Smooth muscle cell of the brain vasculature (primary cell): Measurements from ENCODE around the gene CACNA1D.
"Not testable (repeated sequence)": the region's sequence is repeated elsewhere in the genome, so short reads cannot be mapped to it uniquely, and the experiment has no call there.

Source experiments
- DNase-seq: peaks from one replicate; pipeline ENCODE4 v3.0.0-alpha.2; 2012; ENCODE audit warnings: low read depth, low spot score

Gene CACNA1D

DNA sequence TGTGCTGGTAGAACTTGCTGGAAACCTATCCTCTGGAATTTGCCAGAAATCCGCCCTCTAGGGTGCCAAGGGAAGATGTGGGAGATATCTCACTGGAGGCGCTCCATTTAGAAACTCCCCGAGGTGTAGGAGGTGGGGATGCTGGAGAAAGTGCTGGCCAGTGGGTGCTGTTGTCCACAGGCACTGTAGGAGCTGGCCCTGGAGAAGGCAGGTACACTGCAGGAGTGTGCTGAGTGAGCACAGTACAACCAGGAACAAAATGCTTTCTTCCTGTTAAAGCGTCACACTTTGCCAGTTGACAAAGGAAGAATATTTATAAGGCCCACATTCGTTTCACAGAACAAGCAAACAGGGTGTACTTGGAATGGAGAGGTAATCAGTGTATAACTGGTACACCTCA is 119.9 kb downstream of the CACNA1D start:
- DNase-seq, result no peak

DNA sequence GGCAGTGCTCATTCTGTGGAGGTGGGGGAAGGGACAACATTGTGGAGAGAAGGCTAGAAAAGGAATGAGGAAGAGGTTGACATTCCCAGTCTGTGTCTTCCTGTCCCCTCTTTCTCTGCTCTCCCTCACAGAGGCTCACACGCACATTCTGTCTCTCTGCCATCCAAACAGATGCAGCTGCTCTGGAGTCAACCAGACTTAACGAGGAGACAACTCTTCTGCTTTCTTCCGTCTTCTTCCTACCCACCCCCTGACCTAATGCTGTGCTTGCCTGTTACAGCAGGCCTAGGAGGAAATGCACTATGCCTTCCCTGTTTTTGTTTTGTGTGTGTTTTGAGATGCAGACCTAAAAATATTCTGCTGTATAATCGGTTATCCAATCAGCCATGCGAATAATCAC is 121.9 kb downstream of the CACNA1D start:
- no peak for DNase-seq

DNA sequence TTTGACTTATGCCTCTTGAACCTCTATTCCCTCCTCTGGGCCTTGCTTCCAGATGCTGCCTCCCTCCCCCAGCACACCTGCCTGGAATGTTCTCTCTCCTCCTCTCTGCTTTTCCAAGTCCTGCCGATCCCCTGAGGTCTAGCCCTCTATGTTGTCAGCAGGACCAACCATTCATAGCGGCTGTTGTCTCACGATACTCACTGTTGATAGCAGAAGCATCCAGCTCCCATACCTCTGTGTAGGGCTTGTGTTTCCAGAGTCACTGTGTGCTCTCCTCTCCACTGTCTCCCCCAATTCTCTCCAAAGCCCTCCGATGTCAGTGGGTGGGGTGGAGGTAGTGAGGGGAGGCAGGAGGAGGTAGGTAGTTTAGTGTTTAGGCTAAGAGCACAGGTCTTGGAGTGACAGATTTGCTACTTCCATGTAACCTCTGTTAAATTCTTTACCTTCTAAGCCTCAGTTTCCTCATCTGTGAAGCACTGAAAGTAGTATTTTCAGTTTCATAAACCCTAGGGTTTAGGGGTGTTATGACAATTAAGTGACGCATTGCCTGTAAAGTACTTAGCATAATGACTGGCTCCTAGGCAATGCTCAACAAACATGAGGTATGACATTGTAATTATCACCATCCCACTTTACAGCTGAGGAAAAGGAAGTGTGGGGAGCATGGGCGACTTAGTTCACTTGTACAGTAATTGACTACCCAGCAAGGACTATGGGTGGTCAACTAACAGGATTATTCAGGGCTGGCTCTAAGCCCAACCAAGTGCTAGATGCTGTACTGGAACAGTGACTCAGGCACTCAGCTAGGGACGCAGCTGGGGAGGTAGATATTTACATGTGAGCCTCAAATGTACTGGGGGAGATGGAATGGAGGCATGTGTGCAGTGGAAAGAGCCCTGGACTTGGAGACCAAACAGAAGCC is 122.8 kb downstream of the CACNA1D start:
- no peak for DNase-seq

DNA sequence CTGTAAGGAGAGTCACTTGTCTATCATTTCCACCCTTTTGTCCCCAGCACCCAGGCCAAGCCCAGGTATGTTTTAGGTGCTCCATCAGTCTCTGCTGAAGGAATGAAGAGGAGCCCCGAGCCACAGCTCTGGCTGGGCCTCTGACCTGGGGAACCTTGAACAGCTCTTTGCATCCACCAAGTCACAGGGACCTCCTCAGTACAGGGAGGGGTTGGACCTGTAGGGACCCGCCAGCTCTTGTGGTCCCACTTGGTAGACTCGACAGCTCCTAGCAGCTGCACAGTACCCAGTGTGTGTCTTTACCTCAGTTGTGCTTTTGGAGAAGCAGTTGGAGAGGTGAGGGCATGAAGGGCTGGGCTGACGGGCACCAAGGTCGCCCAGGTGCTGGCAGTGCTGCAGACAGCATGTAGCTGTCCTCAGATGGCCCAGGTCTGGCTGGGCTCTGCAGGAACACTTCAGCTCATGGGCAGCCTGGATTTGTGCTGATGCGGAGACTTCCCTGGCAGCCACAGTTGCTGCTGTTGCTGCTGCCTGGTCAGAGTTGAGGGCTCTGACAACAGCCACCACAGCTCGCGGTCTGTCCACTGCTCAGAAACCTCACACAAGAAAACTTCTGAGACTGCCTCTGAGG is 123.6 kb downstream of the CACNA1D start:
- DNase-seq, result no peak

DNA sequence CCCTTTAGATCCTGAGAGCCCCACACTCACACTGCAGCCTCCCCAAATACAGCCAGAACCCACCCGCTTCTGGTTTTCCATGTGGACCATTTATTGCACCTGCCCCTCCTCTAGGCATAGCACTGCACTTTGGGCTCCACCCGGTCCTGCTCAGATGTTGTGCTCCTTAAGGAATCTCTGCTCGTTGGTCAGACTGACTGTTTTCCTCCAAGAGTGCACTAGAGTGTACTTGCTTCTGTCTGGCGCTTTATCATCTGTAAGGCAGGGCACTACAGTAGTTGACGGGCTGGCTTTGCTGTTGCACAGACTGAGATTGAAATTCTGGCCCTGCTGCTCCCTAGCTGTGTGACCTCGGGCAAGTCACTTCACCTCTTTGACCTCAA is 124.1 kb downstream of the CACNA1D start:
- no peak for DNase-seq

DNA sequence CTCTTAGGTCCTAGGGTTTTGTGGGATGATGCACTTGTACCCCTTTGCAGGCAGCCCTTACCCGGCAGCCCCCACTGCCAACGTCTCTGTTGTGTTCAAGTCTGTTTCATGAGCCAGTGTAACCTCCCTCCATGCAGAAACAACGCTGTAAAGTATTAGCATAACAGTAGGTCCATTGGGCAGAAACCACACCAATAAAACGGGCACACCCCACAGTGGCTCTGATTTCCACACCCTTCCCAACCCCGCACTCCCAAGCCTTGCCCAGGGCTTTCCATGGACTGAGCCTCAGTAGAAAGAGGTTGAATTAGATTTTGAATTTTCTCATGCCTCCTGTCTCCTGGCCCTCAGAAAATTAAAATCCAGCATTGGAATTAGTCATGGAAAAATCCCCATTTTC is 124.5 kb downstream of the CACNA1D start:
- DNase-seq, result no peak

DNA sequence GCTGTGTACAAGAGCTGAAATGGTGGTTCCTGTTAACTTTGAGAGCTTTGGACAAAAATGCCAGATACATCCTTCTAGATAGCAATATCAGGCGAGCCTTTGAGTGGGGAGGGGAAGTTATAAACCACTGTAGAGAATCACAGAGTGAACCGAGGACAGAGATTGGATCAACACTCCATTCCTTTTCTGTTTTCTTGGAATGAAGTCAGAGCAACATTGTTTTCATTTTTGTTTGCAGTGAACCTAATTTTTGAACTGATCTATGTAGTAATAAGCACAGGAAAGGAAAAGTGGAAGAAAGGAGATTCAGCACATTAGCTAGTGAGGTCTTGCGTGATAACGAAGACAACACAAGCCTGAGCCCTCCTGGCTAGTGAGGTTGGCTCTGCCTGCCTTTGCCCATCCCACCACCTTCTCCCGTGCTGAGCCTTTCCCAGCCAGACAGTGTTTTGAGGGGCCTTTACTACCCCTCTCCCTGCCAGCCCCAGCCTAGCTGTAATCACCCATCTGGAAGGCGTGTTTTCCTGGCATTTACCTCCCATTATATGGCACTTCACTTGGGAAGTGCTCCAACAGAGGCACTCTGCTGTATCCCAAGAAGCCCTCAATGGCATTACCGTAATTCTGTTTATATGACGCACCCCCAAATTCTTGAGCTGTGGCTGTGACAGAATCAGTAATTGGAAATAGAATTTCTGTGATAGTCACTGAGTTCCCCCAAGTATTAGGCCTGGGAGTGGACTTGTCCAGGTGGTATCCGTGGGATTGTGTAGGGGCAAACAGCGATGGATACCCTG is 129.8 kb downstream of the CACNA1D start:
- no peak for DNase-seq

DNA sequence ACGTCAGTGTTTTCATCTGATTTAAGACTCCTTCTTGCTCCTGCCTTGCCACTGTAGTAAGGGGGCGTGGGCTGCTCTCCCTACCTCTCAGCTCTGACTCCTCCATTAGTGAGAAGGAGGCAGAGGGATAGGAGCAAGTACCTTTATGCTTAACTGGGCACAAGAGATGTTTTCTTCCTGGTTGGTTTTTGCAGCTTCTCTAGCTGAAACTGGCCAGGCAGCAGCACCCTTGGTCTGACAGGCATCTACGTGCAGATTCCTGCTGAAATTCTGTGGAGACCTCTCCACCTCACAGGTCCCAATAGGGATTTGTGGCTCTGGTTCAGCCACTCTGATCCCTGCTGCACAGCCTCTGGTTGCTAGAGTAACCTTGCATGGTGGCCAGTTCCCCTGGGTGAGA is 132.5 kb downstream of the CACNA1D start:
- DNase-seq, result no peak

DNA sequence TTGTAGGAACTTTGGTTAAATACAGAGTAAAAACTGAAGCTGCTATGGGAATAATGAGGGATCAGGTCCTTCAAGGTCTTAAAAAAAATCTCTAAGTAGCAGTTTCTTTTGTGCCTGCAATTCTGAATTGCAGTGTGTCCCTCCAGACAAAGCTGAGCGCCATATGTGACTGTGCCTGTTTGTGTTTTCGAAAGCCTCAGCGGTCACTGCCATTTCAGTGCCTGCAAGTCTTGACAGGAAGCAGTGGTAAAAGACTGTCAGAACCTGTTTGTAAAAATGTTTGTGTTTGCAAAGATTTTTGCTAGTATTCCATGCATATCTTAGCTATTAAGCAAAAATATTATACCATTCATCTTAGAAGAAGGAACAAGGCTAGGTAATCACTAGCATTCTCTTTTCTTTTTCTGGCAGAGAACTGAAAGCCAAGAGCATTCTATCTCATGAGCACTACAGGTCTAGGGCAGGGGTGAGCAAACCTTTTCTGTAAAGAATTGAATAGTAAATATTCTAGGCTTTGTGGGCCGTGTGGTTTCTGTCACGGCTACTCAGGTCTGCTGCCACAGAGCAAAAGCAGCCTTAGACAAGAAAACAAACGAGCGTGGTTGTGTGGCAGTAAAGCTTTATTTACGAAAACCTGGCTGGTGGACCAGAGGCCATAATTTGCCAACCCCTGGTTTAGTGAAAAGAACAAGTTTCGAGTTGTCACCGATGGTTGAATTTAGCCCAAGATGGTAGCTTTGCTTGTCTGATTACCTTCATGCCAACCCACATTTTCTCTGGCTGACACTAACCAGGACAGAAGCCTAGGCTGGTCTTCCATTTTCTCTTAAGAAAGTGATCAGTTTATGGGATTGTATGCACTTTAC is 134.4 kb downstream of the CACNA1D start:
- no peak for DNase-seq

DNA sequence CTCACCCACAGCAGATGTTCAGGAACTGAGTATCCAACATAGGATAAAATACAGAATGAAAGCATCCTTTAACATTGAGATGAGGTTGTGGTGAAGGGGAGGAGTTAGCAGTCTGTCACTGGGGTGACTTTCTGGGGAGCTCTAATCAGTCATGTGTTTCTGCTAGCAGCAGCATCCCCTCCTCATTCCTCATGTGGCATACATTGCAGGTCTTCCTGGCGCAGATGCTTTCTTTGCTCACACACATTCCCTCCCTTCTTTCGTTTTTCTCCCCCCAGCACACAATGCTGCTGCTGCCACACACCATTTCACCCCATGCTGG is 135.0 kb downstream of the CACNA1D start:
- no peak for DNase-seq

DNA sequence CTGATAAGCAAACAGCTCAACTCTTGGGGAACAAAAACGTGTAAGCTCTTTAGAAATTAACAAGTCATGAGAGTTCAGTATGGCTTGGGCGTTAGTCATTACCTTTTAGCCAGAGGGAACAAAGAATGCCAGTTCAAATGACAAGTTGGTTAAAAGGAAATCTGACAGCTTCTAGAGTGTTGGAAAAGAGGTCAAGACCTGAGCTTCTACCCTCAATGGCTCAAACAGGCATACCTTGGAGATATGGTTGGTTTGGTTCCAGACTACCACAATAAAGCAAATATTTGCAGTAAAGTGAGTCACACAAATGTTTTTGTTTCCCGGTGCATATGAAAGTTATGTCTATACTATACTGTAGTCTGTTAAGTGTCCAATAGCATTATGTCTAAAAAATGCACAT is 136.1 kb downstream of the CACNA1D start:
- no peak for DNase-seq

DNA sequence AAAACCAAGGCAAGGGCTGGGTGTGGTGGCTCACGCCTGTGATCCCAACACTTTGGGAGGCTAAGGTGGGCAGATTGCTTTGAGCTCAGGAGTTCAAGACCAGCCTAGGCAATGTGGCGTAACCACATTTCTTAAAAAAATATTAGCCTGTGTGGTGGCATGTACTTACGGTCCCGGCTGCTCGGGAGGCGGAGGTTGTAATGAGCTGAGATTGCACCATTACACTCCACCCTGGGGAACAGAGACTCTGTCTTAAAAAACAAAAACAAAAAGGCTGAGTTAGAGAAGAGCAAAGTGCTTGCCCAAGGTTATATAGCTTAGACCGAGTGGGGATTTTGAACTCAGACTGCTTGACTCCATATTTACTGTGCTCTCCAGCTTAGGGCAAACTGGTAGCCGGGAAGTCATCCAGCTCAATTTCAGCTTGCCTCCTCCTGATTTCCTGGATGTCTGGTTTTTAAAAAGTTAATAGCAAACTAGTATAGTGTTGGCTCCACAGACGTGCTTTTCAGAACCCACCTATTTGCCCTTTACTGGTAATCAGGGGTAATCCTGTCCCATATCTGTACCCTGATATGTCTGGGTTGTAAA is 138.9 kb downstream of the CACNA1D start:
- no peak for DNase-seq

DNA sequence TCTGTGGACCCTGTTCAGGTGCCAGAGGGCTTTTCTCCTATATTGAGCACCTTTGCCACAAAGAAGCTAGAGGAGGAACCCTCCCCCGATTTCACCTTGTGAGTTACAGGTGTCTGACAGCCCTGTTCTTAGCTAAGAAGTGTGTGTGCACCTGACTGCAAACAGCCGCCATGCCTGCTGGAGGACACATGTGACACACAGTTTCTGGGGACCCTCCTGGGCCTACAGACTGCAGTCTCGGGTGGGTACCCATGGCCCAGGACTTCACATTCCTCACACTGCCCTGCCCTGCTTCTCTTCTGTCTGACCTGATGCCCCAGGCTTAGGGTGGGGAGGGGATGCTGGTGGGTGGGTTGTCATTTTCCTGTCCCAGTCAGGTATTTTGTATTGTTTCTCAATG is 140.6 kb downstream of the CACNA1D start:
- DNase-seq, result no peak

DNA sequence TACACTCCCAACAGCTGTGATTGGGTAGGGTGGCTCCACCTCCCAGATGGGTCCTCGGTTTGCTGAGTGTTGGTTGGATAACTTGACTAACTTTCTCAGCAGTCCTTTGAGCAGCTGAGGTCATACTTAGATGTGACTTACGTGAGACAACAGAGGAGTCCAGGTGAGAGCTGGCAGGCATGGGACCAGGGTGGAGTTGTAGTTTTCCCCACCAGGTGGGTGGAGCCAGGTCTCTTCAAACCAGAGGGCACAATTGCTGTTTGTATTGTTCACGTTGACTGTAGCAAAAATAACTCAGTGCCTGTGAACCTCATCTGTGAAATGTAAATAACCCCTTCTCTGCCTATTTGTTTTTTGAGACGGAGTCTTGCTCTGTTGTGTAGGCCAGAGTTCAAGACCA is 144.4 kb downstream of the CACNA1D start:
- DNase-seq, result not testable (repeated sequence)

DNA sequence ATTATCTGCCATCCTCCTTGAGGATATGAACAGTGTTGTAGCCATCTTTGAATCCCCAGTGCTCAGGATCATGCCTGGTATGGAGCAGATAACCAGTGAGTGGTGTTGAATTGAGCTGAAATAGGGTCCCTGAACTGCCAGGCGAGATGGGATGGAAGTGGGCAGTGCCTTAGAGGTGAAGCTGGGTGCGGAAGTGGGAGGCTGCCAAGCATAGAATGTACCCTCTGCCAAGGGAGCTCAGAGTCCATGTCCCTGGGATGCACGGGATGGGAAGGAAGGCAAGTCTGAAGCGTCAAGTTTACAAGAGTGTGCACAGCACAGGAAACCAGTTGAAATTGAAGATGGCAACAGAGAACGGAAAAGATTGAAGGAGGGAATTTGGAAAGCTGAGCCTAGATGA is 147.0 kb downstream of the CACNA1D start:
- DNase-seq, result no peak

DNA sequence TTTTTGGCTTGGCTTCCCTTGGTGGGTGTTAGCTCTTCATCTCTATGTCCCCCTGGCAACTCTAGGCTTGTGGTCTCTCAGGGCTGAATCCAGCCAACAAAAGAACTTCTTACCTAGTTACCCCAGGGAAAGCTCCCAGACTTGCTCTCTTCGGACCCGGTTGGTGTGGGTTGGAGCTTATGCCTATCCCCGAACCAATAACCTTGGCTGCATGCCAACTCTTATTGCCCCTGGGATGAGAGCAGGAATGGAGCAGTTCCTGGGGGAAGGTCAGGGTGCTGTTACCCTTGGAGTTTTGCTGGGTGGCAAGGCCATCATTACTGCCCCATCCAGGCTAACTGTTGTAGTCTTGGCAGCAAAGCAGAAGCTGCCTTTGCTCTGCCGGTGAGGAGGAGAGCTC is 147.8 kb downstream of the CACNA1D start:
- no peak for DNase-seq

DNA sequence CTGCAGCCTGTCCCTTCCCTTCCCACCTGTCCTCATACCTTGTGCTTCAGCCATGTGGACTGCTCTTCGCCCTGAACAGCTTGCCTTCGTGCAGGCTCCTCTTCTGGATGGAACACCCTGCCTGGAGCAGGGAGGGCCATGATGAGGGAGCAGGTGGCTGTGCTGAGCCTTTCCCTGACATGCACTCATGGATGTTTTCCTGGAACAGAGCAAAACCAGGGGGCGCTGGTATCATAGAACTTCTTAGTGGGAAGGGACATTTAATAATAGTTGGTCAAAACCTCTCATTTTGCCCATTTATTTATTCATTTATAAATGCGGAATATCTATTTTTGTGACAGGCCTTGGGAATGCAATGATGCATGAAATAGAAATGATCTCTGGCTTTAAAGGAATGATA is 149.3 kb downstream of the CACNA1D start:
- DNase-seq, result no peak

DNA sequence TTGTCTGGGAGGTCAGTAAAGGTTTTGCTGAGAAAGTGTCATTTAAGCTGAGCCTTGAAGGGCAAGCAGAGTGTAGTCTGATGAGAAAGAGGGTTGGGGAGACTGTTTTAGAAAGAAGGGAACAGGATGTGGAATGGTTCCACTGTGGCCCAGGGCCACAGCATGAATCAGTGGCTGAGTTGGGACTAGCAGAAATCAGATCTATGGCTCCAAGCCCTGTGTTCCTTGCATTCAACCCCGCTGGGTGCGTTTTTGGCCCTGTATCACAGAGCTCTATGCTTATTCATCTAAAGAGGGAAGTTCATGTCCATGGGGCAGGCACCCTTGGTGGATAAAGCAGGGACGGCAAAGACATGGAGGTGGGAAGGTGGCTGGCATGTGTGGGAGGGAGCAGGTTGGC is 151.3 kb downstream of the CACNA1D start:
- DNase-seq, result no peak

DNA sequence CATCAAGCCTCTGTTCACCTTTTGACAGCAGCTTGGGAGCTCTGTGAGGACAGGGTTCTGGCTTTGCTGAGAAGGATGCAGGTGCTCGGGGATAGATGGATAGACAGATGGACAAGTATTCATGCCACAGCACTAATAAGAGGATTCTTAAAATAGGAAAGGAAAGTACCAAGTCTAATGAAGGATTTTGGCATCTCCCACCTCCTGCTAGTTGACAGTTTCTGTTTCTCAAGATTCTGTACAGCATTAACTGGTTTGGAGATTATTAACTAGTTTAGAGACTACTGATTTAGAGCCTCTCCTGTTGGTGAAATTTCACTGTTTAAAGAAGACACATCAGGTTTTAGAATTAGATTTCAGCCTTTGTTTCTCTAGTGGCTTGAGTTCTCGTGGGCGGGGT is 152.3 kb downstream of the CACNA1D start:
- DNase-seq, result no peak

DNA sequence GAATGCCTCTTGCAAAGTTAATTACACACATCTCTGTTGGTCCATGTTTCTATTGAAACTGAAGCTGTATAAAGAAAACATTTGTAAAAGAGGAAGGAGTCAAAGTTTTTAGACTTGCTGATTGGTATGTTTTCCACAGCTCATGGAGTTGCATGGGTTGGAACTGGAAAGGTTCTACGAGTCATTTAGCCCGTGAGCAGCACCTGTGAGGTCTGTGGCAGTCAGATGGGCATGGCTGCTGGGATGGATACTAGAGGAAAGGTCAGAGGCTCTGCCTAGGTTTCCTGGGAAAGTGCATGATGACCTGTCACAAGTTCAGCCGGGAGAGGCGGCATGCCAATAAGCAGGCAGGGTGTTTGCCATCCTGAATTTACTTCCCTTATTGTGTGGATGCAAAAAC is 155.4 kb downstream of the CACNA1D start:
- DNase-seq, result no peak

DNA sequence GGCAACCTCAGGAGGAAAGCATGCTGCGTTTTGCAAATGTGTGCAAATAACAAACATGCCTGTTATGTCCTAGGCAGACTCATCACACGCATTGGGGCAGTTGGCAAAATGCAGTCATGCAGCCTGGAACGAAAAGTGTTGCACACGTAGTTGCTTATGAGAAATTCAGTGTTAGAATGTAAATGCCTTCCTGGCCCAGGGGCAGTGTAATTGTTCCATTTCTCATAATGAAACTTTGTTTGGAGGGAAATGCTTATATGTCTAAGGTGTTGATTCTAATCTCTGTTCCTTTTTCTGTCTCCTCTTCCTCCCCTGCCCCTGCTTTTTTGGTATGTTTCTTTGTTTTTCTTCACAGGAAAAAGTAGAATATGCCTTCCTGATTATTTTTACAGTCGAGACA is 156.0 kb downstream of the CACNA1D start:
- DNase-seq, result no peak
